GM13977 (cell line): ENCODE measurements around the gene DCLRE1C.
A peak's percentile ranks its signal among the peaks of the same experiment; 100 is the strongest.
"Not testable (repeated sequence)": the region's sequence is repeated elsewhere in the genome, so short reads cannot be mapped to it uniquely, and the experiment has no call there.

Experiments
- DNase-seq: peaks from one replicate; pipeline ENCODE4 v3.0.0; 2012; ENCODE audit warnings: low spot score
- in situ Hi-C: fragments of 300-500 bp; cut with MboI; formaldehyde crosslinking; loops from one replicate; pipeline ENCODE4 v1.12.0; 2022; ENCODE audit warnings: low sequenced_read_pairs, low pct_unique_long_range_greater_than_20kb, mixed read lengths, inconsistent platforms; ENCODE audit not compliant: unreplicated experiment
- TF ChIP-seq, protein P1 (sequence below): IDR thresholded peaks from 2 replicates; pipeline ENCODE4 v1.5.1; 2012; ENCODE audit warnings: mild to moderate bottlenecking, control low read depth; ENCODE audit not compliant: insufficient read depth; ENCODE audit errors: extremely low read depth, missing control alignments

The DCLRE1C gene

DNA sequence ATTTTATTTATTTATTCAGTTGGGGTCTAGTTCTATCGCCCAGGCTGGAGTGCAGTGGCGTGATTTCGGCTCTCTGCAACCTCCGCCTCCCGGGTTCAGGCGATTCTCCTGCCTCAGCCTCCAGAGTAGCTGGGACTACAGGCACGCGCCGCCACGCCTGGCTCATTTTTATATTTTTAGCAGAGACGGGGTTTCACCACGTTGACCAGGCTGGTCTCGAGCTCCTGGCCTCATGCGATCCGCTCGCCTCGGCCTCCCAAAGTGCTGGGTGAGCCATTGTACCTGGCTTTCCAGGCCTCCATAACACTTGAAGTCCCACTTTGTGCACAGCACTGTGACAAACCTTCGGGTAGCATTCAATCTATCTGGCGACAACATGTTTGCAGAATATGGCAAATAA lies 1.0 kb upstream of the DCLRE1C start:
- no peak for DNase-seq
- TF ChIP-seq, protein P1, sequence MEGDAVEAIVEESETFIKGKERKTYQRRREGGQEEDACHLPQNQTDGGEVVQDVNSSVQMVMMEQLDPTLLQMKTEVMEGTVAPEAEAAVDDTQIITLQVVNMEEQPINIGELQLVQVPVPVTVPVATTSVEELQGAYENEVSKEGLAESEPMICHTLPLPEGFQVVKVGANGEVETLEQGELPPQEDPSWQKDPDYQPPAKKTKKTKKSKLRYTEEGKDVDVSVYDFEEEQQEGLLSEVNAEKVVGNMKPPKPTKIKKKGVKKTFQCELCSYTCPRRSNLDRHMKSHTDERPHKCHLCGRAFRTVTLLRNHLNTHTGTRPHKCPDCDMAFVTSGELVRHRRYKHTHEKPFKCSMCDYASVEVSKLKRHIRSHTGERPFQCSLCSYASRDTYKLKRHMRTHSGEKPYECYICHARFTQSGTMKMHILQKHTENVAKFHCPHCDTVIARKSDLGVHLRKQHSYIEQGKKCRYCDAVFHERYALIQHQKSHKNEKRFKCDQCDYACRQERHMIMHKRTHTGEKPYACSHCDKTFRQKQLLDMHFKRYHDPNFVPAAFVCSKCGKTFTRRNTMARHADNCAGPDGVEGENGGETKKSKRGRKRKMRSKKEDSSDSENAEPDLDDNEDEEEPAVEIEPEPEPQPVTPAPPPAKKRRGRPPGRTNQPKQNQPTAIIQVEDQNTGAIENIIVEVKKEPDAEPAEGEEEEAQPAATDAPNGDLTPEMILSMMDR = no peak
- in situ Hi-C loops = no loop called here

DNA sequence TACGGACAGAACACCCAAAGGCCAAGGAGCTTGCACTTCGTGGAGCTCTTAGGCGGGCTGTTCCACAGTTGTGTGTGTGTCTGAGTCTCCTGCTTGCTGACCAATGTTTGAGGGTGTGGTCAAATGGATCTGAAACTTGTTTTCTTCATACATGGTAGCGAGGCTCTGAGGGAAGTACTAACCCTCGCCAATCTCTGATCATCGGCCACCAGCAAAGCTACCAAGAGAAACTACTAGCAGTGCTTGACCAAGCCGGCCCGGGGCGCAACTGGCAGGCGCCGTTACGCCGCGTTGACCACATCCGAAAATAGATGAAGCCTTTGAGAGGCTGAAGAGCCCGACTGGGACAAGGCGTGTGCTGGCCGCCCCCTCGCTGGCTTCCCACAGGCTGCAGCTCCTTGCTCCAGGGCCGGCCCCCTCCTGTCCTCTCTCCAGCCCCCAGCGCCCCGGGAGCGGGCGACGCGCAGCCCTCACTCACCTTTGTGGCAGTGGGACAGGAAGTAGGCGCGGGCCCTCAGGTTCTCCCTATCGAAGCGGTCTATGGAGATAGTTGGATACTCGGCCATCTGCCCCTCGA lies 384 bp downstream of the DCLRE1C start:
- peak; percentile 46 for DNase-seq
- TF ChIP-seq, protein P1 = no peak
- in situ Hi-C loops = no loop called here

DNA sequence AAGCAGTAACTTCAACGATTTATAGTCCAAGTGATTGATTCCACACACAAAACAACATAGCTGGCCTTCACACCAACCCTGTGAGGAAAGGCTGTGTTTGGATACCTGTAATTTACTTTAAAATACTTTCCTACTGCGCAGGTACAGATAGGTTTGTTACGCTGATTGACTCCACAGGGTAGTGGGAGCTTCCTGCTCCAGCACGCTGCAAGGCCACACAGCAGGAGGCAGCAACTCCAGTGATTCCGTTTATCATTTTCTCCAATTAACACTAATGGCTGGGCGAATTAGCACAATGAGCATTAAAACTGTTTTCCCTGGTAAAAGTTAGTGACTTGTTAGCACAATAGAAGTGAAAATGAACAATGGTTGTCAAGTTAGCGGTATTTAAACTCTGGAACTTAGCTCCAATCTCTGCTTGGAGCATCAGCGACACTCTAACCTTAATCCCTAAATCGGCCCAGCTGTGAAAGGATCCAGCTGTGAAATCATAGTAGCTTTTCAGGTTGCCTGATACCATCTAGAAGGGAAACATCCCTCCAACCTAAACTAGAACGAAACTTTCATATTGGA lies 959 bp downstream of the DCLRE1C start:
- in situ Hi-C loops = no loop called here
- DNase-seq = no peak
- TF ChIP-seq, protein P1 = no peak

DNA sequence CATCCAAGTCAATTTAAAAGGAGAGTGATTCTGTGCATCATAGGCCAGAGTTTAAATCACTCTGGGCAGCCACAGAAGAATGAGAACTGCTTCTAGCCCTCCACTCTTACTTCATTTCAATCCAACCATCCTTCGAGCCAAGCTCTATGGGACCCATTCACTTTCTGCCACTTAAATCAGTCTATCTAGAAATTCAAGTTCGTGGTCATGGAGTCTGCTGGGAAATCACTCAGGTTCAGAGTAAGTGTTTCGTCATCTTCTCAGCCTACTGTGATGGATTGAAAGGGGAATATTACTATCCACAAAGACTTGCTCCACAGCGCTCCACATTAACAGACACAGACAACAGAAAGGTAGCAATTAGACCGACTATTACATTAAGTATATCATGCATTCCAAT lies 4.6 kb downstream of the DCLRE1C start:
- in situ Hi-C loops = no loop called here
- no peak for DNase-seq
- TF ChIP-seq, protein P1 = no peak

DNA sequence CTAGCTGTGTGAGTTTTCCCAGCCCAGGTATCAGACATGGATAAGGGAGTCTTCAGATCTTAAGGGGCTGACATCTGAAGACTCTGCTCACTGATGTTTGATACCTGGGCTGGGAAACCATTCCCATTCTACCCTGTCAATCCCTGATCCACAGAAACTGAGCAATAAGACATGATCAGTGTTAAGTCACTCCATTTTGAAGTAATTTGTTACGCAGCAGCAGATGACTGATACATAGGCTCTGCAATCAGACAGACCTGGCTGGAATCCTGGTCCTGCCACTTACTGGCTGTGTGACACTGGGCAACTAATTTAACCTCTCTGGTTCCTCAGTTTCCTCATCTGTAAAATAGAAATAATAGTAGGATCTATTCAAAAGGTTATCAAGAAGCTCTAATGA lies 6.6 kb downstream of the DCLRE1C start:
- no peak for DNase-seq
- in situ Hi-C loops = no loop called here
- TF ChIP-seq, protein P1 = no peak

DNA sequence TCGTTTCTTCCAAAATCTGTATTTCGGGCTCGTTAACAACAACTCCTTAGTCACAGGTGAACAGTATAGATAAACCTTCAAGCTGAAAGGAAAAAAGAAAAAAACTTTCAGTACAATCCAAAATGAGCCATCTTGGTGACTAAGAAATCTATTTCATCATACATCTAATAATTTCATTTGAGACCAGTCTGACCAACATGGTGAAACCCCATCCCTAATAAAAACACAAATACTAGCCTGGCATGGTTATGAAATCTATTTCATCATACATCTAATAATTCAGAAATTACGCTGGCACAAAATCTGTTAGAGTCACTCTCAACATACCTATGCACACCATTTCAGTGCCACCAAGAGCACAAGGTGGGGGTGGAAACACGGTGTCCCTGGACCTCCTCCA lies 8.8 kb downstream of the DCLRE1C start:
- TF ChIP-seq, protein P1 = no peak
- DNase-seq = no peak
- in situ Hi-C loops = no loop called here

DNA sequence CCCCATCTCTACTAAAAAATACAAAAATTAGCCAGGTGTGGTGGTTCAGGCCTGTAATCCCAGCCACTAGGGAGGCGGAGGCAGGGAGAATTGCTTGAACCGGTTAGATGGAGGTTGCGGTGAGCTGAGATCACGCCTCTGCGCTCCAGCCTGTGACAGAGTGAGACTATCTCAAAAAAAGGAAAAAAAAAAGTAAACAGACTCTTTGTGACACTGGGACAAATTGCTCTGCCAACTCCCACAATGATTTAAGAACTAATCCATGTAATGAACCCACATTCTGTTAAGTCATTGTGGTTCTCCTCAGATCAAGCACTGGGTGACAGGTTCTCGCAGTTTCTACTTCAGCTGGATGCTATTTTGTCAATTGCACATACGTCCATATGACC lies 11.0 kb downstream of the DCLRE1C start:
- in situ Hi-C loops, DNase-seq: not testable (repeated sequence)

DNA sequence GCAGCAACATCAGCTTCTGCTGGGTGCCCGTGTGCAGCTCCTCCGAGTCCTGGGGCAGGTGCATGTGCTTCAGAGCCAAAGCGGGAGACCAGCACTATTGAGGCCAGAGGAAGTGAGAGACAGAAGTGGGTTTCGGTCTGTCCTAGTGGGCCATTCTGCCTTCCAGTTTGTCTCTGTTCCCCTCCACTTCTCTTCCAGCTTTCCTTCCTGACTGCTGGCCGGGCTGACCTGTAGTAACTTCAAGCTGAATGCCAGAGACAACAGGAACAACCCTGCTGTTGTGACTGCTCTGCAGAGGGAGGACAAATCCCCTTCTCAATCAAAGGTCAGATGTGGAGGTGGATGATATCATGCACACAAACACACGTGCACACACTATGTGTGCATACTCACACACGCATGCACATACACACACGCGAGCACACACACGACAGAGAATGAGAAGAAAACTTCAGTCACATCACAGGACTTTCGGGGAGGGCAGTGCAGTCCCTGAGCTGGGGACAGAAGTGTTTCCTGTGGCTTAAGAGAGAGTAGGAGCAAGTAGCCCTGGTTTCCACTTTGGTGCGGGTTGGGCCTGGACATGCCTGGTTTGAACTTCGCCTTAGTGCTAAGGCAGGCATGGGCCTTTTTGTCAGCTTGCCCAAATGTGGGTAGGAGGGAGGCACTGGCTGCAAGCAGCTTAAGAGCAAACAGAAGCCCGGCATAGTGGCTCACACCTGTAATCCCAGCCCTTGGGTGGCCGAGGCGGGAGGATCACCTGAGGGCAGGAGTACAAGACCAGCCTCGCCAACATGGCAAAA lies 11.5 kb downstream of the DCLRE1C start:
- in situ Hi-C loops, DNase-seq: not testable (repeated sequence)

DNA sequence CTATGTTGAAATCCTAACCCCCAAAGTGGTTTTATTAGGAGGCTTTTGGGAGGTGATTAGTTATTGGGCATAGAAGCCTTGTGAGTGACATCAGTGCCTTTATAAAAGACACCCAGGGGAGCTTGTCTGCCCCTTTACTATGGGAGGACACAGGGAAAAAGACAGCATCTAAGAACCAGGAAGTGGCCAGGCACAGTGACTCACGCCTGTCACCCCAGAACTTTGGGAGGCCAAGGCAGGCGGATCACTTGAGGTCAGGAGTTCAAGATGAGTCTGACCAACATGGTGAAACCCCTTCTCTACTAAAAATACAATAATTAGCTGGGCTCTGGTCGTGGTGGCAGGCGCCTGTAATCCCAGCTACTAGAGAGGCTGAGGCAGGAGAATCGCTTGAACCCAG lies 14.9 kb downstream of the DCLRE1C start:
- not testable (repeated sequence) for DNase-seq

More for the DNA sequence above, 14.9 kb downstream of the DCLRE1C start:
- in situ Hi-C loops = not testable (repeated sequence)
